Measurements from ENCODE around the gene FOXP4.

The FOXP4 gene, protein sequence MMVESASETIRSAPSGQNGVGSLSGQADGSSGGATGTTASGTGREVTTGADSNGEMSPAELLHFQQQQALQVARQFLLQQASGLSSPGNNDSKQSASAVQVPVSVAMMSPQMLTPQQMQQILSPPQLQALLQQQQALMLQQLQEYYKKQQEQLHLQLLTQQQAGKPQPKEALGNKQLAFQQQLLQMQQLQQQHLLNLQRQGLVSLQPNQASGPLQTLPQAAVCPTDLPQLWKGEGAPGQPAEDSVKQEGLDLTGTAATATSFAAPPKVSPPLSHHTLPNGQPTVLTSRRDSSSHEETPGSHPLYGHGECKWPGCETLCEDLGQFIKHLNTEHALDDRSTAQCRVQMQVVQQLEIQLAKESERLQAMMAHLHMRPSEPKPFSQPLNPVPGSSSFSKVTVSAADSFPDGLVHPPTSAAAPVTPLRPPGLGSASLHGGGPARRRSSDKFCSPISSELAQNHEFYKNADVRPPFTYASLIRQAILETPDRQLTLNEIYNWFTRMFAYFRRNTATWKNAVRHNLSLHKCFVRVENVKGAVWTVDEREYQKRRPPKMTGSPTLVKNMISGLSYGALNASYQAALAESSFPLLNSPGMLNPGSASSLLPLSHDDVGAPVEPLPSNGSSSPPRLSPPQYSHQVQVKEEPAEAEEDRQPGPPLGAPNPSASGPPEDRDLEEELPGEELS

DNA sequence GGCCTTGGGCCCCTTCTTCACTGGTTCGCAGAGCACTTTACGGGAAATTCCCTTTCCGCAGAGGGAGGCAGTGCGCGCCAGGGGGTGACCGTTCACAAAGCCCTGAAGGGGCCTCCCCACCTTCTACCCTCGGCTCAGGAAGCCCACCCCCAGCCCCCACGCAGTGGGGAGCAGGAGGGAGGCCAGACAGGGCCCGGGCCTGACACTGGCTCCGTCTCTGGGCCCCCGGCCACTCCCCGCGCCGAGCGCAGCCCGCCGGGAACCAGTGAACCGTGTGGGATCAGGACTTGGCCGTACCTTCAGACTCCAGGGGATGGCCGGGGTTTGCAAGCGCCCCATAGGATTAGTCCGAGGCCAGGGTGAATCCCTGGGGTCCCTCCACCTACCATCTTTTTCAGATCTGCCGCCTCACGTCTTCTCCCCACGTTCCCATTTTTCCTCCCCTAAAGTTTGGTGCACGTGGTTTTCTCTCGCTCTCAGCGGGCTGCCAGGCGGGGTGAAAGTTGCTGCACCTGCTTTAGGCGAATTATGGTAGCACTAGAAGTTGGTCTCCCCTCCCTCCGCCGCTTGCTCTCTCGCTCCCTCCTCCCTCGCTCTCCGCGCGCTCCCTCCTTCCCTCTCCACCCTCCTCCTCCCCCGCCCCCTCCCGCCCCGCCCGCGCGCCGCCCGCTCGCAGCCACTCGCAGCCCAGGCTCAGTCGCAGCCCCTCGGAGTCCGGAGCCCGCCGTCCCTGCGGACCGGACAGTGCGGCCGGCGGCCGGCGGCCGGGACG lies at the start of gene FOXP4:
TSS of gene FOXP4 (plus strand) at position 679 of the 772 bp plus-strand sequence. CDS start 19,380 bp downstream, outside the sequence.
- peak; percentile 91 for DNase-seq

DNA sequence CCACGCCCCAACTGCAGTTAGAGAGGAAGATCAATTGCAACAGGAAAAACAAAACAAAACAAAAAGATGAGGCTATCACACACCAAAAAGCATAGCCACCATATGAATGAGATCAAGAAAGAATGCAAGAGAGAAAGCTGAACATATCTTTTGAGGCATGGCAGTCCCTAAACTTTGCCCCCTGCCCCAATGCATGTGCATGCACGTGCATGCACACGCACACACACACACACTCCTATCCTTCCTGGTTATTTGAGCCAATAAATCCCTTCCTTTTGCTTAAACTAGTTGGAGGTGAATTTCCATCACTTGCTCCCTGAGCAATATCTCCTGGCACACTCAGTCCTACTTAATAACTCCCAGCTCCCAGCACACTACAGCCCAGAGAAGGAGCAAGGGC lies 48.6 kb upstream of the FOXP4 start:
- no peak for DNase-seq

DNA sequence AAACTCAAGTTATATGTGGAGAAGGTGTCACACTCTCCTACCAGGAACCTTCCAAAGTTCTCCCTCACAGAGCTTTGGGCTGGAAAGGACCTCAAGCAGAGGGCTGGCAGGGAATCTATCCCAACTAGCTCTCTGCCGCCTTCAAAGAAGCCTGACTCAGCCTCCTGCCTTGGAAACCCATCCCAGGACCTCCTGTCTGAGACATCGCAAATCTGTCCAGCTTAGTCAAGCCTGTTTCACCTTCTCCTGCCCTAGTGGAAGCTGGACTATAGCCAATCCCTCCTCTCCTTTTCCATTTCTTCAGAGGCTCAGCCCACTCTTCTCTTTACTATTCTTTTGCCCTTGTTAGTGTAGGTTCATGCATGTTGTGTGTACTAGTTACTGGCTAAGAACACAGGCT lies 48.2 kb upstream of the FOXP4 start:
- DNase-seq: no peak

DNA sequence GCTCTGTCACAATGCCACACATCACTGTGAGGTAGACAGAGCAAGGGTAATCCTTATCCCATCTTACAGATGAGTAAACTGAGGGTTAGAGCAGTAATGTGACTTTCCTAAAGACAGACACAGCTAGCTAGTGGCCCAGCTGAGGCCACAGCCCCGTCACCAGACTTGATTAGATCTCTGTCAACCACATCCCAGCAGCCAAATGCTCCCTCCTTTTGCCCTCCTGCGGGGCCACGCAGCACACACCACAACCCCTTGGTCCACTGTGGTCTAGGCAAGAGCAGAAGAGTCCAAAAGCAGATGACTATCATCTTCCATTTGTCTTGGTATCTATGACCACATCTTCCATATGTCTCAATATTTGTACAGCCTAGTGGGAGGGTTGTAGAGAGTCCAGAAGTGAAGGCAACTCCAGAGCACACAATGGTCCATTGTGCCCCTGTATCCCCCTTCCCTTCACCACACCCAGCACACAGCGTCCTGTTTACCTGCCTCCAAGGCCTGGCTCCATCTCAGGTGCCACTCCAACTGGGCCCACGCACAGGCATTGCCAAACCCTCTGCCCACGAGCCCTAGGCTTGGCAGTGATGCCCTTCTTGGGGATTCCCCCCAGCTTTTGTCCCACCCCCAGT lies 47.1 kb upstream of the FOXP4 start:
- no peak for DNase-seq

DNA sequence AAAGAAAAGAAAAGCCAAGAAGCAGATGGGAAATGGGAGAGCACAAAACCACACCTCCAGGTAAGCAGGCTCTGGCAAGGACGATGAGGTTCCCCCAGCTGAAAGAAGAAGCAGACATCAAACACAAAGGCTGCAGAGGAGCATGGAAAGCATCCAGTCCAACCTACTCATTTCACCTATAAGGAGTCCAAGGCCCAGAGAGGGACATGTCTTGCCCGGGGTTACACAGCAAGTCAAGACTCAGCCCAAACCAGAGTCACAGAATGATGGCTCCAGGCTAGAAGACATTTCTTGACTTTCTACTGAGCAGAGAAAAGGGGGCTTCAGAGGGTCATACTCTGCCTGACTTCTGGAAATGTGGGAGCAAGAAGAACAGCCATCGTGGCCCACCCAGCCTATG lies 45.6 kb upstream of the FOXP4 start:
- DNase-seq: no peak

DNA sequence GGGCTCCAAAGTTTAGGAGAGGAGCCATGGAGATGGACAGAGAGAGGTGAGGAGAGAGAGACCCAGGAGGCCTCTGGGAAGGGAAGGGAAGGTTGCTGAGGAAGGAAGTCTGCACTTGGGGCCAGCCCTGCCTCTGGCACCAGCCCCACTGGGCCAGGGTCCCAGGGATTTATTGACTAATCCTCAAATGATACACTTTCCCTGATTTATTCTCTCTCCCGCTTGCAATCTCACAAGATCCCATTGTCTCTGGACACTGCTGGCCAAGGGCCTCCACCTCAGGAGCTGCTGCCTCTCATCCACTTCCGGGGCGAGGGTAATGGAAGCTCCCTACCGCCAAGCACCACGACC lies 43.6 kb upstream of the FOXP4 start:
- DNase-seq: no peak

DNA sequence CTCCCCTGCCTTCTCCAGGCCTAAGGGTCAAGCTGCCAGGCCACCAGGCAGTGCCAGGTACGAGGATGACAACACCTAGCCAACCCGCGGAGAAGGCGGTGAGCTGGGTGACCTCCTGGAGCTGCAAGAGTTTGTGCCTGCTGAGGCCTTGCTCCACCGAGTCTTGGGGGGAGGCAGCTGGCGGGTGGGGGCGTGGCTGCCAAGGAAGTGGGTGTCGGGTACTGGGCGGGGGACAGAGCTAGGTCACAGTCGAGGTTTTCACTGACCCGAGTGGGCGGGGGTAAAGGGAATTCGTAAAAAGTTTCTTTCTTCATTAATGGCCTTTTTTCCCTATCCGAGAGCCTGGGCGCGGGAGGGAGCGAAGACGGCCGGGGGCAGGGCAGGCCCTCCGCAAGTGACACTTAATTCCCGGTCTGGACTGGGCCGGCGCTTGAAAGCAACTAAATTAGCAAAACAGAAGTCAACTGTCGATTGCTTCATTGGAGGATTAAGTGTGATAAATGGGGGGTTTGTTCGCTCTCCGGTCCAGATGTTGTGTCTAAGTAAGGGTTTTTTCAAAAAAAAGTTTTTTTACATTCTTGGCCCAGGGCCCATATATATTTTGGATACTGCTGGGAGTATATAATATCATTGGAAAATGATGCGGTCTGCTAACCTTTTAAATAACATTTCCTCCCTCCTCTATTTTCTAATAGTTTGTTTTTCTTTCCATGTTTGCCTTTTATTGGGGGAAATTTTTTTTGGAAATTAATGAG lies 43.1 kb upstream of the FOXP4 start:
- no peak for DNase-seq

DNA sequence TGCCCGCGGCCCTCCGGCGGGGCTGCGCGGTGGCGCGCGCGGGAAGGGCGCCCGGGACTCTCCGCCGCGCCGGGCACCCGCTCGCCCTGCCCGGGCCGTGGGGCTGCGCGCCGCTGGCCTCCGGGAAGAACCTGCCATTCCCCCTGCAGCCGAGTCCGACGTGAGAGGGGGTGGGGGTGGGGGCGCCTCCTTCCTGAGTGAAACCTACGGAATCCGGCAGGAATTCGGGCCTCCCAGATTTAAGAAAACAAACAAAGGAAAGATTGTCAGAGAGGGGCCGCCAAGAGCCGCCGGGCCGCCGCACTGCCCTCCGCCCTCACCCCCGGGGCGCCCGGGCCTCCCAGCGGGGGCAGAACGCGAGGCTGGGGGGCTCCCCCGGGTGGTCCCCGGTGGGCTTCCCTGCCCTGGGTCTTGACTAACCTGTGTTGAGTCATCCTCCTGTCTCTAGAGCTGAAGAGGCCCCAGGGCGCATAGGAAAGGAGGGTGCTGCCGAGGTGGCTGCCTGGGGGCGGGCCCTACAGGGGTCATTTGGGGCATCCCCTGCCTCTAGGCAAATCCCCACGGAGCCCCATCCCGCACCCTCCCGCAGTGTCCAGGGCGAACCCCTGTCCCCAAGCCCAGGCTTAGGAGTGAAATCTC lies 42.2 kb upstream of the FOXP4 start:
- DNase-seq: no peak

DNA sequence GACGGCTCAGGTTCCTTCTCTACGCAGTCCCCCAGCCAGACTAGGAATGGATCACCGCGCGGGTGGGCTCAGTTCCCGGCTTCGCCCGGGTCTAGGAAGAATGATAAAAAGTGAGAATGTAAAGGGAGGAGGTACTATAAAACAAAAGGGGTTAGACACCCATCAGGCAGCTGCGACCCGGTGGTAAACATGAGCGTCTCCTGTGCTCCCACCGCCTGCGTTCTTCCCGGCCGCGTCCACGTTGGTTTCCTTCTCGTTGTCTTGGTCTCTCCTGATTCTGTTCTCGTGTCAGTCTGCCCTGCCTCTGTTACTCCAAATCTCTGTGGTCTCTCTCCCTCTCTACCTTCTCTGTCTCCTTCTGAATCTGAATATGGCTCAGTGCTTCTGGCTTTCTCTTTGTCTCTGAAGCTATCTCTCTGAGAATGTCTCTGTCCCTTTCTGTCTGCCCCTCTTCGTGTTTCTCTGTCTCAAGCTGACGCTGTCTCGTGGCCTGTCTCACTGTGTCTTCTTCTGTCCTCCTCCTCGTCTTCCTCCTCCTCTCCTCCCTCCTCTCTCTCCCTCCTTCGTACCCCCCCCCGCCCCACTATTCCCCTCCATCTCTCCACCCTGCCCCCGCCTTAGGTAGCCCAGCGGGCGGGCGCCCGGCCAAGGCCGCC lies 41.6 kb upstream of the FOXP4 start:
- DNase-seq: no peak

DNA sequence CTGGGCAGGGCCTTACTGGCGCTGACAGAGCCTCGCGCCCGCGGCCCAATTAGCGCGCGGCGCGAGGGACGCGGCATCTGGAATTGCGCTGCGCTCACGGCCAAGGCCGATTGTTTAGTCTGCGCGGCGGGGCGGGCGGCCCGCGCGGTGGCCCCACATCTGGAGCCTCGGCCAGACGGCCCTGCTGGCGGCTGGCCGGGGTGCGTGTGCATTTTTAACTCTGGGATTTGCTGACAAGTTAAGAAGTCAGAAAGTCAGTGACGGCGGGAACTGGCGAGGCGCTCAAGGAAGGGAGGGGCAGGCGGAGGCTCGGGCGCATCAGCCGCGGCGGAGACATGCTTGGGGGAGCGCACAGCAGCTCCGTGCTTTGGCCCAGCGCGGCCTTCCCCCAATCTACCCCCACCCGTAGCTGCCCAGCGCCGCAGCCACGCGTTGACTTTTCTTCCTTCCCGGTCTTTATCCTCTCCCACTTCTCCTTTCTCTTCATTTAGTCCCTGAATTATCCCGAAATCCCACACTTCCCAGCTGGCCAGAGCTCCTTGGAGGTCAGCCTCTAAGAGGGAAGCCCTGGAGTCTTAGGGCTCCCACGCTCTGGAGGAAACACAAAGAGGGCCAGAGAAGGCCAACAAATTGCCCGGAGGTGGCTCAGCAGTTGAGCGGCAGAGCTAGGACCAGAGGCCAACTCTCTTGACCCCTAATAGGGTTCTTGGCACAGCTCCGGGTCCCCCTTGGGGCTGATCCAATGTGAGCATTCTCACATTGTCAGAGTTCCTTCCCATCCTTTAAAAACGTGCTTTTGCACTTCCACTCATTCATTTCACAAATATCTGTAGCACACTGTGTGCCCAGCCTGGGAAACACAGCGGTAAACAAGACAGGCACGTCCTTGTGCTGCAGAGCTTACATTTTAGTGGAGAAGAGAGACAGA lies 40.8 kb upstream of the FOXP4 start:
- no peak for DNase-seq

DNA sequence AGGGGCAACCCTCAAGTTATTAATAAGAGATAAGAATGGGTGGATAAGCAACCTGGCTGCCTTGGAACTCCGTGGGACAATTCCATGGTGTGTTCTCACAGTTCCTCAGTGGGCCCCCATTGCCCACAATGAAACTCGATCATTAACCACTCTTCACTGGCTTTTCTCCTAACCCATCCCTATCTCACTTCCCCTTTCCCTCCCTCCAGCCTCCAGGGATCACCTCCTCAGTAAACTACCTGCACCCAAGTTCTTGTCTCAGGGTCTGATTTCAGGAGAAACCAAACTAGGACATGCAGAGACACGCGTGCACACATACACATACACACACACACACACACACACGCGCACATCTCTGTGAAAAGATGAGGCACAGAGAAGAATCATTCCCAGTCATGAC lies 37.7 kb upstream of the FOXP4 start:
- no peak for DNase-seq

DNA sequence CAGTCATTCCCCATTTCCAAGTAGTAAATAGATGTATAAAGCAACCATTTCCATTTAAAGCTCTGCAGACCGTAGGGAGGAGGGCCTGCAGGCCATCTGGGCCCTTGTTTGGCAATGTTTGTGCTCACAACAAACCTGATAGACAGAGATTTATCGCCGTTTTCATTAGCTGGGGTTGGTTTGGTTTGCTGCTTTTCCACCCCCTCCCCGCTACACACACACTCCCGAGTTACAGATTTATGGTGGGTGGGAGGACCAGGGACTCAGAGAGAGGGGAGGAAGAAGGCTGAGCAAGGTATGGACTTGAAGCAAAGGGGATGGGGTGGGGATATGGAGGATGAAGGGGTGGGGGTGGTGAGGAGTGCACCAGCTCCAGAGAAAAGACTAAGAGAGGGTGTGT lies 36.6 kb upstream of the FOXP4 start:
- no peak for DNase-seq

DNA sequence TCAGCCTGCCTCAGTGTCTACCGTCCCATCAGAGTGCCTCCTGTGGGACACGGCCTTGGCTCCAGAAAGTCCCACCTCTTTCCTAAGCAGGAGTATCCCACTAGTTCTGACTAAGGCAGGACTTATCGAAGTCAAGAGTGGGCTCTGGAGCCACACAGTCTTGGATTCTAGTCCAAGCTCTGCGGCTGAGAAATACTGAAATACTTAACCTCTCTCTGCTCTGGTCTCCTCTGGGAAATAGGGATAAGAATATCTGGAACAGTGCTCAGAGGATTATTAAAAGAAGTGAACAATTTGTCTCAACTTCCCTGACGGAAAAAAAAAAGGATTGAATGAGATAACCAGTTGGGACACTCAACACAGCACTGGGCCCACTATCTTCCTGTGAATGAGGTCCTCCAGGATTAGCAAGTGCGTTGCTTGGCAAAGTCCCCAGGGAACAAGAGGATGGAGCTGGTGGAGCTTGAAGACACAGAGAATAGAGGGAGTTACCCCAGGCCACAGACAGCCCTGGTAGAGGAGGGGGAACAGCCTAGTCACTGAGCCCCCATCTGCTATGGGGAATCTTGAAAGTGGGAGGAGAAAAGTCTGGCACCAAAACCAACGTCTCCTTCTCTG lies 34.6 kb upstream of the FOXP4 start:
- no peak for DNase-seq

DNA sequence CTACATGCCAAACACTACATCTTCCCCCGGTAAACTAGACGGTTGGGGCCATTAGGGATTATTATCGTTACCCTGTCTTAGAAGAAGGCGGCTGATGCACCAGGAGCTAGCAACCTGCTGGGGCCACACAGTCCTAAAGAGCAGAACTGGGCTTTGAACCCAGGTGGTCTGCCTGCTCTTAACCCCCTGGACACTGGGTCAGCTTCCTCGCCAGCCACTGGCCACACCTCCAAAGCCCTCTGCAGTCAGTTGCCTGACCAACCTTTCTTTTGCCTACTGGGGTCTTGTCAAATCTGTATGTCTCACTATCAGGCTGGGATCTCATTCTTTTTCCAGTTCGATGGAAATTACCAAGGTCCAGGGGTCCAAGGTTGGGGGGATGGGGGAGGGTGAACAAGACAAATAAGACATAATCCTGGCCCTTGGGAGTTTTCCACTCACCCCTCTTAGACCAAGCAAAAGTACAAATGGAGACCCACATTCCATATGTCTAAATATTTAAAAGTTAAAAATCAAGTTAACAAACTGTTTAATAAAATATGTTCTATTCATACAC lies 34.0 kb upstream of the FOXP4 start:
- no peak for DNase-seq

DNA sequence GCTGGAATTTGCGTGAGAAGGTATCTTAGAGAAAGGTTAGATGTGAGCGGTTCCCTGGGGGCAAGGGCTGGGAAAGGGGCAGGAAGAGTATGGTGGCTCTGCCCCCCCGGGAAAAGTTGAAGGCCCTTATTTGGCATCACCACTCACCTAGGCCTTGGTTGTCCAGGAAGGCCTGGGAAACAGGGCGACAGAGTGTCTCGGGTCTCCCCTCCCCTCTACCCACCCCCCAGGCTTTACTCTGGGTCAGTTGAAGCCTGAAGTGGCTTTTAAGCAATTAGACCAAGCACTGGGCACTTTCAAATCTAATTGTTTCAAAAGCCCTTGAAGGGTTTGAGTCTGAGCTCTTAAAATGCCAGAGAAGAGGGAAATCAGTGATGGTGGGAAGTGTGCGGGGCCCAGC lies 30.2 kb upstream of the FOXP4 start:
- no peak for DNase-seq

DNA sequence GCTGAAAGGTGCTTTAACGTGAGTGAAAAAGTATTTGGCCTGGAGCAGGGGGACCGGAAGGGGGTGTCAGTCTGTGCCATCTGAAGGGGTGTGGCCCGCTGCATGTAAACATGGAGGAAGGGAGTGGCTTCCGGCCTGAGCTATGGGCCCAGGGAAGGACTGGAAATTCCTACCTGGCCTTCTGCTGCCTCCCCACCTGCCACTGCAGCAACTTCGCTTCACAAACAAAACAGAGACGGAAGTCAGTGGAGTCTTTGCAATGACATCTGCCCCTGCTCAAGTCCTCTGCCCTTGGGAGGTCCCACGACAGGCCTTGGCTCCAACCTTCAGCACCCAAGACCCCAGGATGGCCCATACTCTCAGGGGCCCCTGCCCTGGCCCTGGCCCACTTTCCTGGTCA lies 28.1 kb upstream of the FOXP4 start:
- no peak for DNase-seq

DNA sequence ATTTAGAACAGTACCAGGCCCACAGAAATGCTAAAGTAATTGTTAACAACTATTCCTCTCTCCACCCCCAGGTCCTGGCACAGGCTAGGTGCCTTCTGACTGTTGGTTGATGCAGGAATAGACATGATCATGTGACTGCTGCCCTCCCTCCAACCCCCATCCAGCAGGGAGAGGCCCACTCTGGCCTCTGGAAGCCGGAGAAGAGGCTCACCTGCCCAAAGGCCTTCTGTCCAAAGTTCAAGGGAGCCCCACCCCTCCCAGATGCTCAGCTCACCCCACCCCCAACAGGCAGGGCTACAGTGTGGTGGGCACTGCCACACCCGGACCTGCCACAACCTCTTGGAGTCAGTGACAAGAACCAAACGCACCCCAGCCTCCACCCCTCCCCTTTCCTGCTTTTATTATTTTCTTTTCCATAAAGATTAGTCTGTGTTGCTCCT lies 26.9 kb upstream of the FOXP4 start:
- no peak for DNase-seq

DNA sequence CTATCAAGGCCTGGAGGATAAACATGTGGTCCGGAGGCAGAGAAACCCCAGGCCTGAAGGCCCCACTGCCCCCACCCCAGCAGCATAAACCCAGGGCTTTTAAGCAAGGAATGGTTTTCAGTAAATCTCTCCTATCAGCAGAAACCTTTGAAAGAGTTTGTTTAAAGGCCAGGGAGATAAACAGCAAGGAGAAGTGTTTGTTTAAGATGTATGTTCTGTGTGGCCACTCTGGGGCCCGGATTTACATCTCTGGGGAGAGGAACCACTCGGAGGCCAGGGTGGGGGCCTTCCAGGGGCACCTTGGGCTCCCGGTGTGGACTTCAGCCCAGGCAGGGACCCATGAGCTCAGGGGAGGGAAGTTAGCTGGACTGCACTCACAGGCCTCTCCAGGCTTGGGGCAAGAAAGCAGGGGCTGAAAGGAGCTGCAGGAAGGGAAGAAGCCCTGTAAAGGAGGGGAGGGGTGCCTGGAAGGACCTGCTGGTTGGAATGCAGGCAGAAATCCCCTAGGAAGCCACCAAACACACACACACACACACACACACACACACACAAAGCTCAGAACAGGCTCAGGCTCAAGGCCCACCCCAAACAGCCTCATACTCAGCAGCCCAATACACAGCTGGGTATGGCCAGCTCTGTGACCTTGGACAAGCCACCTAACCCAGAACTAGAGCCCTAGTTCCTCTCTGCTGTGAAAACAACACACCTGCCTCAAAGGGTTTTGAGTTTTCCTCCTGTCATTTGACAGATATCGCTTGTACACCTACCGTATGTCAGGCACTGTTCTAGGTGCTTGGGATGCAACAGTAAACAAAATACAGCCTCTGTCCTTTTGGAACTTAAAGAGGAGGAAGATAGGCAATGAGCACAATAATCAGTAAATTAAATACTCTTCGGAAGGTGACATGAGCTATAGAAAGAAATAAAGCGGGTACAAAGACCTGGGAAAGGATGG lies 26.2 kb upstream of the FOXP4 start:
- DNase-seq: no peak

Measured in COR-L47 (cell line).